SK-N-SH (cell line): ENCODE results near the gene CNBP. TPM values are rescaled to one million over a fixed set of nuclear protein-coding genes. Genes with fewer than 3 reads are reported as not detected.

Experiments used
- CTCF ChIA-PET: fragments of 300-600, 350-600 bp; formaldehyde crosslinking; extraction: SDS; loops from one replicate; lab custom pipeline; 2021; lab: Yijun Ruan, JAX
- POLR2A ChIA-PET: fragments of 350-600 bp; sonication (Branson Sonifier 250); formaldehyde crosslinking; extraction: SDS; loops from one replicate; lab custom pipeline; 2020; ENCODE audit warnings: antibody characterized with exemption, inconsistent platforms; lab: Yijun Ruan, JAX
- DNase-seq: peaks from one replicate; pipeline ENCODE4 v3.0.0; 2012
- H2AFZ ChIP-seq: fragments of 200-600 bp; sonication (generic); 2 replicates; pipeline ENCODE4 v1.8.1; 2016; ENCODE audit warnings: antibody characterized with exemption, mild to moderate bottlenecking, low read depth
- H3F3A ChIP-seq: fragments of 200-600 bp; sonication (generic); replicated peaks from 2 replicates; pipeline ENCODE3; 2016; ENCODE audit warnings: antibody characterized with exemption, mild to moderate bottlenecking; ENCODE audit not compliant: insufficient read depth
- H3K27ac ChIP-seq, 2 experiments: fragments of 200-500 bp in 1 of 2; fragments of 200-600 bp in 1 of 2; sonication (Bioruptor generic) in 1 of 2; sonication (generic), shearing (Covaris generic) in 1 of 2; 2 replicates each; pipeline versions ENCODE4 v1.5.1 to v1.6.1; 2014 to 2016; ENCODE audit warnings: low read depth in 2 of 2, inconsistent platforms in 1 of 2, low read length in 1 of 2, mild to moderate bottlenecking in 1 of 2, mixed read lengths in 1 of 2
- H3K27me3 ChIP-seq: fragments of 200-600 bp; sonication (generic), shearing (Covaris generic); 2 replicates; pipeline ENCODE4 v1.6.1; 2016; ENCODE audit warnings: mixed run types; ENCODE audit not compliant: insufficient read depth
- H3K36me3 ChIP-seq, 2 experiments: fragments of 200-500 bp in 1 of 2; fragments of 200-600 bp in 1 of 2; sonication (Bioruptor generic) in 1 of 2; sonication (generic) in 1 of 2; replicated peaks in 1 of 2; 2 replicates each; pipeline versions ENCODE3 to v1.5.1; 2014 to 2016; ENCODE audit warnings: low read length in 1 of 2, mild to moderate bottlenecking in 1 of 2; ENCODE audit not compliant: insufficient read depth in 2 of 2, control insufficient read depth in 1 of 2
- H3K4me1 ChIP-seq, 2 experiments: fragments of 200-500 bp in 1 of 2; fragments of 200-600 bp in 1 of 2; sonication (Bioruptor generic) in 1 of 2; sonication (generic), shearing (Covaris generic) in 1 of 2; 2 replicates each; pipeline versions ENCODE4 v1.5.1 to v1.6.1; 2014 to 2016; ENCODE audit warnings: low read depth in 1 of 2, low read length in 1 of 2, mixed run types in 1 of 2; ENCODE audit not compliant: insufficient read depth in 2 of 2, control insufficient read depth in 1 of 2
- H3K4me2 ChIP-seq: fragments of 200-600 bp; sonication (generic), shearing (Covaris generic); 2 replicates; pipeline ENCODE4 v1.6.1; 2017; ENCODE audit warnings: mixed run types
- H3K4me3 ChIP-seq, 2 experiments: fragments of 200-500 bp in 1 of 2; fragments of 200-600 bp in 1 of 2; sonication (Bioruptor generic) in 1 of 2; sonication (generic), shearing (Covaris generic) in 1 of 2; 2 replicates each; pipeline versions ENCODE4 v1.5.1 to v1.8.1; 2014 to 2016; ENCODE audit warnings: low read depth in 2 of 2, inconsistent platforms in 1 of 2, low read length in 1 of 2, mild to moderate bottlenecking in 1 of 2, mixed read lengths in 1 of 2, moderate library complexity in 1 of 2
- H3K79me2 ChIP-seq: fragments of 200-600 bp; sonication (generic); 2 replicates; pipeline ENCODE4 v1.8.1; 2017; ENCODE audit warnings: mild to moderate bottlenecking; ENCODE audit not compliant: insufficient read depth
- H3K9ac ChIP-seq: fragments of 200-600 bp; sonication (generic); 2 replicates; pipeline ENCODE4 v1.6.1; 2017; ENCODE audit warnings: mixed run types
- H3K9me2 ChIP-seq: fragments of 200-600 bp; sonication (generic); 2 replicates; pipeline ENCODE4 v1.6.1; 2017; ENCODE audit warnings: mixed run types
- H3K9me3 ChIP-seq: fragments of 200-600 bp; sonication (generic); 2 replicates; pipeline ENCODE4 v1.6.1; 2017; ENCODE audit warnings: mixed run types, mild to moderate bottlenecking, moderate library complexity
- H4K20me1 ChIP-seq: fragments of 200-600 bp; sonication (generic); 2 replicates; pipeline ENCODE4 v1.6.1; 2017; ENCODE audit warnings: mild to moderate bottlenecking, mixed run types; ENCODE audit not compliant: insufficient read depth
- CHD2 ChIP-seq: fragments of 150-350 bp; IDR thresholded peaks from 2 replicates; pipeline ENCODE4 v1.6.1; 2018; ENCODE audit warnings: low read length; ENCODE audit not compliant: partially characterized antibody
- ELF1 ChIP-seq: IDR thresholded peaks from 2 replicates; pipeline ENCODE4 v1.4.0; 2012
- EP300 ChIP-seq, 2 experiments: IDR thresholded peaks; 2 replicates each; pipeline versions ENCODE4 v1.4.0 to v1.6.1; 2012; ENCODE audit warnings: borderline replicate concordance in 1 of 2, low read depth in 1 of 2, low read length in 1 of 2
- EZH2phosphoT487 ChIP-seq: fragments of 200-600 bp; sonication (generic); IDR thresholded peaks from 2 replicates; pipeline ENCODE4 v1.6.1; 2017; ENCODE audit warnings: low read depth, mixed run types, mild to moderate bottlenecking, antibody characterized with exemption, moderate library complexity, borderline replicate concordance
- FOXJ3 ChIP-seq: sonication (generic); formaldehyde crosslinking; IDR thresholded peaks from 2 replicates; pipeline ENCODE4 v1.5.1; 2020; ENCODE audit warnings: mild to moderate bottlenecking, missing genetic modification reagents
- FOXM1 ChIP-seq: IDR thresholded peaks from 2 replicates; pipeline ENCODE4 v1.4.0; 2012; ENCODE audit warnings: low read depth, mild to moderate bottlenecking
- MAX ChIP-seq: IDR thresholded peaks from 2 replicates; pipeline ENCODE4 v1.4.0; 2012; ENCODE audit warnings: low read depth
- MEF2A ChIP-seq: IDR thresholded peaks from 2 replicates; pipeline ENCODE4 v1.4.0; 2012; ENCODE audit warnings: low read depth, borderline replicate concordance
- MXI1 ChIP-seq: IDR thresholded peaks from 2 replicates; pipeline ENCODE4 v1.6.1; 2012; ENCODE audit warnings: mild to moderate bottlenecking, low read depth, low read length, improper control_type of control experiment
- NFIC ChIP-seq: IDR thresholded peaks from 2 replicates; pipeline ENCODE4 v1.4.0; 2012; ENCODE audit warnings: borderline replicate concordance
- PBX3 ChIP-seq: IDR thresholded peaks from 2 replicates; pipeline ENCODE4; 2012
- RAD21 ChIP-seq: IDR thresholded peaks from 2 replicates; pipeline ENCODE4 v1.6.1; 2012; ENCODE audit warnings: mild to moderate bottlenecking, low read length
- RFX5 ChIP-seq: IDR thresholded peaks from 2 replicates; pipeline ENCODE4 v1.6.1; 2012; ENCODE audit warnings: mild to moderate bottlenecking, improper control_type of control experiment, low read length
- RXRA ChIP-seq: IDR thresholded peaks from 2 replicates; pipeline ENCODE4 v1.4.0; 2012; ENCODE audit warnings: low read depth, mild to moderate bottlenecking, borderline replicate concordance
- TEAD4 ChIP-seq: IDR thresholded peaks from 2 replicates; pipeline ENCODE4 v1.4.0; 2012; ENCODE audit warnings: mild to moderate bottlenecking, borderline replicate concordance; ENCODE audit not compliant: insufficient read depth
- USF1 ChIP-seq: IDR thresholded peaks from 2 replicates; pipeline ENCODE4 v1.4.0; 2012; ENCODE audit warnings: low read depth, borderline replicate concordance
- USF2 ChIP-seq: fragments of 150-350 bp; IDR thresholded peaks from 2 replicates; pipeline ENCODE4 v1.6.1; 2017; ENCODE audit warnings: antibody characterized with exemption, low read length, low read depth, borderline replicate concordance
- ZBTB33 ChIP-seq: IDR thresholded peaks from 2 replicates; pipeline ENCODE4 v1.4.0; 2012; ENCODE audit warnings: low read depth, borderline replicate concordance
- WGBS: methylation state at CpG from one replicate; pipeline ENCODE4 v1.1.6; 2017; ENCODE audit warnings: low lambda C conversion rate; 5-methylcytosine and 5-hydroxymethylcytosine counted together
- polyA plus RNA-seq, 3 experiments: library from polyadenylated mRNA; depleted of rRNA; stranded (reverse); fragments of >200 nt; gene quantifications; 2 replicates each; pipeline ENCODE4 v1.2.3, GENCODE V29; 2012

The CNBP gene
- polyA plus RNA-seq, 1 of the 3 experiments (the other 2 are of a cell fraction) = 240 TPM

GRCh38 chr3:129211345-129211744 lies 27.6 kb upstream of the CNBP start:
- no peak for DNase-seq
- H3K4me1 ChIP-seq = peaks cover 4 to 6% of the 10 kb centered on the region in 2 experiments; a peak in 2 of 4 replicates
- peaks cover 8% of the 10 kb centered on the region for H3F3A ChIP-seq
- no peak overlapping the region for H3K9ac ChIP-seq
- H3K9me2 ChIP-seq = no peaks in the 10 kb centered on the region
- H3K27ac ChIP-seq = peak overlapping the region; percentile 2 to 47; a peak in 2 of 4 replicates
- H3K79me2 ChIP-seq = no peaks in the 10 kb centered on the region
- no peaks in the 10 kb centered on the region for H3K36me3 ChIP-seq
- ChIA-PET POLR2A (no interaction called here), CTCF (interaction anchor here (1.1 kb wide), 1 partner anchor 34 kb away, joined by 5 read pairs; no protein-coding TSS in a partner anchor)
- H2AFZ ChIP-seq = peak overlapping the region; percentile 72
- no peaks in the 10 kb centered on the region for H4K20me1 ChIP-seq
- H3K4me2 ChIP-seq = peak overlapping the region; percentile 45; the same call in 1 of the 2 replicates
- H3K9me3 ChIP-seq = no peaks in the 10 kb centered on the region
- no peaks in the 10 kb centered on the region for H3K27me3 ChIP-seq
- TF ChIP-seq TEAD4 = no peak
- TF ChIP-seq PBX3 = no peak
- no peak for TF ChIP-seq MXI1
- no peak for TF ChIP-seq ELF1
- TF ChIP-seq EP300 (IDR thresholded peaks at IDR 0.05; ENCODE audit: borderline replicate concordance in 1 of 2, low read depth in 1 of 2, low read length in 1 of 2) = no peak
- no peak for TF ChIP-seq MAX
- TF ChIP-seq USF2 = no peak
- TF ChIP-seq RXRA = no peak
- TF ChIP-seq CHD2 = no peak
- no peak for TF ChIP-seq ZBTB33
- TF ChIP-seq FOXJ3 (CRISPR knock-in tag) = no peak
- TF ChIP-seq RAD21 = no peak
- TF ChIP-seq USF1 = no peak
- no peak for TF ChIP-seq RFX5
- no peak for TF ChIP-seq FOXM1
- no peak for TF ChIP-seq MEF2A
- TF ChIP-seq NFIC = no peak
- TF ChIP-seq EZH2phosphoT487 = no peak
- 78% methylated on average over 1 of the region's 1 CpG for WGBS
- no peak overlapping the region for H3K4me3 ChIP-seq
